ENCODE results near the gene CLK2.

GRCh38 chr1:155322571-155322952 is 49.3 kb upstream of the CLK2 start:
- TF ChIP-seq EZH2 (IDR thresholded peaks at IDR 0.05; ENCODE audit: borderline replicate concordance, low read depth, low read length, severe bottlenecking): no peak
- TF ChIP-seq CTCF (IDR thresholded peaks at IDR 0.05; ENCODE audit: extremely low read depth in 1 of 2, insufficient read depth in 1 of 2, low read depth in 1 of 2, low read length in 2 of 2): no peak
- TF ChIP-seq POLR2A (IDR thresholded peaks at IDR 0.05; ENCODE audit: low read depth, low read length): no peak
- no peak for TF ChIP-seq POLR2AphosphoS5 (IDR thresholded peaks at IDR 0.05; ENCODE audit: insufficient read depth, low read depth, low read length)
- no peak for TF ChIP-seq GATA2 (IDR thresholded peaks at IDR 0.05; ENCODE audit: insufficient read depth, insufficient read length, low read depth, low read length)
- TF ChIP-seq MYC (IDR thresholded peaks at IDR 0.05; ENCODE audit: low read depth, low read length): no peak
- TF ChIP-seq FOS (IDR thresholded peaks at IDR 0.05; ENCODE audit: borderline replicate concordance, insufficient read depth, low read length): no peak

All from endothelial cell of umbilical vein (primary cell).